Panc1 (cell line): ENCODE data around the gene METTL16. TPM values are rescaled to one million over a fixed set of nuclear protein-coding genes. Genes with fewer than 3 reads are reported as not detected.
A peak's percentile ranks its signal among the peaks of the same experiment; 100 is the strongest.

Experiments used
- ATAC-seq: fragments of 200-7000 bp; cut with Tn5 transposase; 2 replicates; pipeline ENCODE4 v1.9.1; 2020; ENCODE audit warnings: mild to moderate bottlenecking, moderate library complexity
- BruUV-seq: library from RNA; stranded (reverse); fragments of 400-500 nt; replicated peaks from 2 replicates; lab custom pipeline; 2021; lab: Mats Ljungman, UMichigan
- CTCF ChIA-PET: fragments of 300-600 bp; sonication (Branson Sonifier 250); formaldehyde crosslinking; loops from one replicate; lab custom pipeline; 2022; ENCODE audit warnings: antibody characterized with exemption; lab: Charles Lee
- POLR2A ChIA-PET: fragments of 300-600 bp; sonication (Branson Sonifier 250); formaldehyde crosslinking; loops from one replicate; lab custom pipeline; 2022; ENCODE audit warnings: antibody characterized with exemption; lab: Charles Lee
- DNase-seq: peaks from one replicate; pipeline ENCODE4 v3.0.0-alpha.2; 2010; ENCODE audit warnings: low read depth, low spot score
- H3K27ac ChIP-seq: 2 replicates; pipeline ENCODE4 v1.5.1; 2011; ENCODE audit warnings: mild to moderate bottlenecking, low read length, inconsistent platforms
- H3K27me3 ChIP-seq: fragments of 200-500 bp; sonication (Bioruptor generic); 2 replicates; pipeline ENCODE4 v1.6.0; 2014; ENCODE audit warnings: low read length, inconsistent platforms; ENCODE audit not compliant: control insufficient read depth, insufficient read depth
- H3K36me3 ChIP-seq: fragments of 200-500 bp; sonication (Bioruptor generic); 2 replicates; pipeline ENCODE4 v1.5.1; 2014; ENCODE audit warnings: inconsistent platforms, mild to moderate bottlenecking, low read length, moderate library complexity; ENCODE audit not compliant: control insufficient read depth, insufficient read depth
- H3K4me1 ChIP-seq: 2 replicates; pipeline ENCODE4 v1.5.1; 2011; ENCODE audit warnings: inconsistent platforms, mild to moderate bottlenecking, low read length, moderate library complexity; ENCODE audit not compliant: control insufficient read depth, insufficient read depth
- H3K4me3 ChIP-seq, 2 experiments: 2 replicates each; pipeline ENCODE4 v1.5.1; 2011 to 2012; ENCODE audit warnings: low read depth in 2 of 2, low read length in 2 of 2, mild to moderate bottlenecking in 2 of 2, inconsistent platforms in 1 of 2, moderate library complexity in 1 of 2
- H3K9me3 ChIP-seq: fragments of 200-500 bp; sonication (Bioruptor generic); 2 replicates; pipeline ENCODE4 v1.5.1; 2014; ENCODE audit warnings: low read depth, mild to moderate bottlenecking, inconsistent platforms, low read length, moderate library complexity; ENCODE audit not compliant: control insufficient read depth, insufficient read depth
- CTCF ChIP-seq: fragments of 450-650 bp; IDR thresholded peaks from 2 replicates; pipeline ENCODE4 v1.5.1; 2017; ENCODE audit warnings: mild to moderate bottlenecking
- POLR2AphosphoS5 ChIP-seq: IDR thresholded peaks from 2 replicates; pipeline ENCODE4 v1.6.1; 2012; ENCODE audit warnings: mild to moderate bottlenecking, low read depth, low read length, moderate library complexity
- REST ChIP-seq, 2 experiments: IDR thresholded peaks; 2 replicates each; pipeline ENCODE4 v1.6.1; 2011 to 2012; ENCODE audit warnings: low read depth in 2 of 2, control low read depth in 1 of 2, low read length in 1 of 2, mild to moderate bottlenecking in 1 of 2, moderate library complexity in 1 of 2; ENCODE audit not compliant: insufficient read depth in 1 of 2
- SIN3A ChIP-seq: IDR thresholded peaks from 2 replicates; pipeline ENCODE4 v1.6.1; 2012; ENCODE audit warnings: low read depth, mild to moderate bottlenecking, low read length, moderate library complexity, borderline replicate concordance; ENCODE audit not compliant: insufficient read depth
- in situ Hi-C: cut with HindIII; loops from 2 replicates; pipeline ENCODE4 v1.10.0; 2016; ENCODE audit warnings: low sequenced_read_pairs, low pct_unique_long_range_greater_than_20kb
- intact Hi-C: fragments of 100-400 bp; cut with micrococcal nuclease; formaldehyde crosslinking; loops from one replicate; pipeline ENCODE4 v1.10.0; 2022; ENCODE audit not compliant: unreplicated experiment
- total RNA-seq: library from RNA; stranded (reverse); gene quantifications from one replicate; pipeline ENCODE4 v1.2.1, GENCODE V29; 2021; ENCODE audit not compliant: unreplicated experiment

The METTL16 gene
- total RNA-seq, 1 experiment from 2014 or later: 34.7 TPM

GRCh38 chr17:2393174-2393953 is 118.3 kb downstream of the METTL16 start:
- Histone ChIP-seq H3K9me3 (no peaks in the 10 kb centered on the region), H3K4me3 (peak overlapping the region; percentile 59 to 69), H3K27ac (peak overlapping the region; percentile 83), H3K27me3 (no peaks in the 10 kb centered on the region), H3K36me3 (no peaks in the 10 kb centered on the region), H3K4me1 (peaks cover 41% of the 10 kb centered on the region)
- intact Hi-C loops: no loop called here
- ChIA-PET CTCF (interaction anchor here (1.0 kb wide), 1 partner anchor 11 kb away, joined by 4 read pairs; no protein-coding TSS in a partner anchor), POLR2A (interaction anchor here (0.6 to 1.2 kb wide), 5 partner anchors 12 to 202 kb away, joined by 3 to 4 read pairs (median 4); no protein-coding TSS in a partner anchor)
- TF ChIP-seq CTCF: no peak
- 0 out of 2 replicates have a peak, but pooled peaks have one; percentile 75 for TF ChIP-seq SIN3A
- no TSS peak for BruUV-seq
- in situ Hi-C loops: no loop called here
- peak; percentile 50 for ATAC-seq
- DNase-seq: no peak

GRCh38 chr17:2392252-2393173 is 119.2 kb downstream of the METTL16 start:
- ATAC-seq (peak; percentile 80), DNase-seq (no peak)
- in situ Hi-C loops (no loop called here), intact Hi-C loops (no loop called here)
- ChIA-PET CTCF (interaction anchor here (0.5 to 1.0 kb wide), 2 partner anchors 10 to 394 kb away, joined by 4 to 6 read pairs; no protein-coding TSS in a partner anchor), POLR2A (interaction anchor here (0.7 to 1.0 kb wide), 2 partner anchors 13 to 56 kb away, joined by 4 read pairs; no protein-coding TSS in a partner anchor)
- Histone ChIP-seq H3K27ac (peak overlapping the region; percentile 83), H3K9me3 (no peaks in the 10 kb centered on the region), H3K4me3 (peak overlapping the region; percentile 59 to 69), H3K36me3 (no peaks in the 10 kb centered on the region), H3K27me3 (no peaks in the 10 kb centered on the region), H3K4me1 (peaks cover 32% of the 10 kb centered on the region)
- no TSS peak for BruUV-seq
- no peak for TF ChIP-seq SIN3A
- no peak for TF ChIP-seq REST (IDR thresholded peaks at IDR 0.05; ENCODE audit: insufficient read depth in 1 of 2, low read depth in 2 of 2, low read length in 1 of 2)
- TF ChIP-seq CTCF: no peak
- peak; percentile 59; the same call in 1 of the 2 replicates for TF ChIP-seq POLR2AphosphoS5
